ENCODE measurements around the gene RNF212.

DNA sequence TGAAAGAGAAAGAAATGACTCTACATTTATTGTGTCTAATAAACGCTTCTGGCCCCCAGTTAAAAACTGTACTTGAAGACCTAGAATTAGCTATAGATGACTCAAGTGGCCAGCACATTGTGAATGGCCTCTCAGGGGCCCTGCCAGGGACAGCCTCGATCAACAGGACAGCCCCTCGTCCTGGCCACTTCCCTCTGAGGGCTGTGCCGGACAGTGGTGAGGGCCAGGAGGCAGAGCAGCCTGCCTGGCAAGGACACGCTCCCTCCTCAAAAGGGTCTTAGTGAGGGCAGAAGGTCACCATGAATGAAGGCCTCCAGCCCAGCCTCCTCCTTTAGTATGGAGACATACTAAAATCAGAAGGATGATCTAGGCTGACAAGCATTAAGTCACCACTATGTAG lies 16.5 kb downstream of the RNF212 start:
- TF ChIP-seq GATA2 (IDR thresholded peaks at IDR 0.05; ENCODE audit: low read depth, low read length) (no peak), GATA3 (IDR thresholded peaks at IDR 0.05; ENCODE audit: low read depth, low read length) (no peak)
